ENCODE results near the gene PHF21A. TPM values are rescaled to one million over a fixed set of nuclear protein-coding genes. Genes with fewer than 3 reads are reported as not detected.
A peak's percentile ranks its signal among the peaks of the same experiment; 100 is the strongest.

The PHF21A gene
- total RNA-seq, 2 experiments from 2014 or later: 36.2 to 40.4 TPM

DNA sequence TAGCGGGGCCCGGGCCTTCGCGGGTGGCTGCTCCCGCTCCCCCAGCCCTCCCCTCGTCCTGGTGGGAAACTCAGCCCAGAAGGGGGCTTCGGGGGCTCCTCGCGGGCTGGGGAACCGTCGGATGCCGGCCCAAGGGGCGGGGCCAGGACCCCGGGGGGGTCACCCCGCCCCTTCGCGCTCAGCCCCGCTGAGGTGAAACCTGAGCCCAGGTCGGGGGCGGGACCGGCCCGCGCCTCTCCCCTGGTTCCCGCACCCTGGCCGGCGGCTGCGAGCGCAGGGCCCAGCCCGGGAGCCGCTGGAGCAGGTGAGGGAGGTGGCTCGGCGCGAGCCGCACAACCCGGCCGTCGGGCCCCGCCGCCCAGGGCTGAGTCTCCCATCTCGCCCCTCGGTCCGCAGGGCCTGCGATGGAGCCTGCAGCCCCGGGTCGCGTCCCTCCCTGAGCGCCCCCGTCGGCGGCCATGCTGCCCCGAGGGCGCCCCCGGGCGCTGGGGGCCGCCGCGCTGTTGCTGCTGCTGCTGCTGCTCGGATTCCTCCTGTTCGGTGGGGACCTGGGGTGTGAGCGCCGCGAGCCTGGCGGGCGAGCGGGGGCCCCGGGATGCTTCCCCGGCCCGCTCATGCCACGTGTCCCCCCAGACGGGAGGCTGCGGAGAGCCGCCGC, 198.7 kb downstream of the PHF21A start, which contains the start of gene LARGE2:
Gene LARGE2 (plus strand): TSS at position 232 of the 658 bp plus-strand sequence. CDS start 227 bp downstream, at position 459.
- Mint-ChIP-seq H3K4me3 (peak within 1 kb of the TSS; percentile 60), H3K27ac (no peak within 1 kb of the TSS), H3K9me3 (no peaks in the 10 kb centered on the region), H3K27me3 (peaks cover 5% of the 10 kb centered on the region), H3K4me1 (ENCODE audit: low read depth) (peaks cover 16% of the 10 kb centered on the region), H3K36me3 (ENCODE audit: low read depth) (no peaks in the 10 kb centered on the region)
- TF ChIP-seq, protein P1, sequence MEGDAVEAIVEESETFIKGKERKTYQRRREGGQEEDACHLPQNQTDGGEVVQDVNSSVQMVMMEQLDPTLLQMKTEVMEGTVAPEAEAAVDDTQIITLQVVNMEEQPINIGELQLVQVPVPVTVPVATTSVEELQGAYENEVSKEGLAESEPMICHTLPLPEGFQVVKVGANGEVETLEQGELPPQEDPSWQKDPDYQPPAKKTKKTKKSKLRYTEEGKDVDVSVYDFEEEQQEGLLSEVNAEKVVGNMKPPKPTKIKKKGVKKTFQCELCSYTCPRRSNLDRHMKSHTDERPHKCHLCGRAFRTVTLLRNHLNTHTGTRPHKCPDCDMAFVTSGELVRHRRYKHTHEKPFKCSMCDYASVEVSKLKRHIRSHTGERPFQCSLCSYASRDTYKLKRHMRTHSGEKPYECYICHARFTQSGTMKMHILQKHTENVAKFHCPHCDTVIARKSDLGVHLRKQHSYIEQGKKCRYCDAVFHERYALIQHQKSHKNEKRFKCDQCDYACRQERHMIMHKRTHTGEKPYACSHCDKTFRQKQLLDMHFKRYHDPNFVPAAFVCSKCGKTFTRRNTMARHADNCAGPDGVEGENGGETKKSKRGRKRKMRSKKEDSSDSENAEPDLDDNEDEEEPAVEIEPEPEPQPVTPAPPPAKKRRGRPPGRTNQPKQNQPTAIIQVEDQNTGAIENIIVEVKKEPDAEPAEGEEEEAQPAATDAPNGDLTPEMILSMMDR (IDR thresholded peaks at IDR 0.05): no peak
- no peak for DNase-seq
- POLR2A ChIA-PET: no interaction called here
- CTCF ChIA-PET: interaction anchor here (0.7 to 1.2 kb wide), 3 partner anchors 10 to 392 kb away, joined by 3 read pairs; no protein-coding TSS in a partner anchor
- intact Hi-C loops (cut with micrococcal nuclease): no loop called here
- ATAC-seq: no peak

DNA sequence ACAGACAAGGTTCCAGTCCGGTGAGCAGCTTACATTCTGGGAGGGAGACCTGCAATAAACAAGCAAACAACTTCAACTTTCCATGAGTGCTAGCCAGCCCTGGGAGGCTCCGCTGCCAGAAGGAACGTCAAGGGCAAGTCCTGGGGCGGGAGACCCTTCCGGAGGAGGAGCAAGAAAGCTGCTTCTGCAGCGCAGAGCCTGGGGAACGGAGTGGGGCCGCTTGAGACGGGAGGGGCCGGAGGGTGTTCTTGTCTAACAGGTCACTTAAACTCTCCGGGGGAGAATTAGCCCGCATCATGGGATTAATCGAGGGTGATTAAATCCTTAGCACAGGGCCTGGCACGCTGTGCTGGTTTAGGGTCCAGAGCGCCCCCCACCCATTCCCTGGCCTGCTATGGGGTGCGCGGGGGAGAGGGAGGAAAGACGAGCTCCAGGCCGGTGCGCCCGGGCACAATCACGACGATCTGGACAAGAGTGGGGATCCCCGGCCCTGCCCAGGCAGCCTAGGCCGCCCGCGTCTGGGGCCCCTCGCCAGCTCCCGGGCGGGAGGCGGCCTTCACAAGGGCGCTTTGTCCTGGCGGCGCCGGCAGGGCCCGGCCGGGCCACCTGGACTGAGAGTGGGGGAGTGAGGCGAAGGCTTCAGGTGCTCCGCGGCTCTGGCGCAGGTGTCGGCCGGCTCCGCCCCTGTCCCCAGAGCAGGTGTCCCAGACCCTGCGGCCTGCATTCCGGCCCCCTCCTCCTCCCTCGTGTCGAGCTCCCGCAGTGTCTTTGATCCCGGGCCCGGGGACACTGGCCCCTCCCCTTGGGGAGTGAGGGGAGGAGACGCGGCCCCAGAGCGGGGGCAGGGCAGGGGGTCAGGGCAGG, 199.5 kb downstream of the PHF21A start:
- no peak for DNase-seq
- POLR2A ChIA-PET: interaction anchor here (0.6 kb wide), 1 partner anchor 1355 kb away, joined by 3 read pairs; no protein-coding TSS in a partner anchor
- TF ChIP-seq, protein P1 (IDR thresholded peaks at IDR 0.05): no peak
- Mint-ChIP-seq H3K36me3 (ENCODE audit: low read depth) (no peaks in the 10 kb centered on the region), H3K27me3 (peaks cover 5% of the 10 kb centered on the region), H3K27ac (no peak overlapping the region), H3K4me1 (ENCODE audit: low read depth) (peaks cover 14% of the 10 kb centered on the region), H3K4me3 (peak overlapping the region; percentile 43), H3K9me3 (no peaks in the 10 kb centered on the region)
- CTCF ChIA-PET: interaction anchor here (0.9 to 1.0 kb wide), 2 partner anchors 11 to 79 kb away, joined by 3 read pairs; no protein-coding TSS in a partner anchor
- no peak for ATAC-seq
- intact Hi-C loops (cut with micrococcal nuclease): no loop called here

DNA sequence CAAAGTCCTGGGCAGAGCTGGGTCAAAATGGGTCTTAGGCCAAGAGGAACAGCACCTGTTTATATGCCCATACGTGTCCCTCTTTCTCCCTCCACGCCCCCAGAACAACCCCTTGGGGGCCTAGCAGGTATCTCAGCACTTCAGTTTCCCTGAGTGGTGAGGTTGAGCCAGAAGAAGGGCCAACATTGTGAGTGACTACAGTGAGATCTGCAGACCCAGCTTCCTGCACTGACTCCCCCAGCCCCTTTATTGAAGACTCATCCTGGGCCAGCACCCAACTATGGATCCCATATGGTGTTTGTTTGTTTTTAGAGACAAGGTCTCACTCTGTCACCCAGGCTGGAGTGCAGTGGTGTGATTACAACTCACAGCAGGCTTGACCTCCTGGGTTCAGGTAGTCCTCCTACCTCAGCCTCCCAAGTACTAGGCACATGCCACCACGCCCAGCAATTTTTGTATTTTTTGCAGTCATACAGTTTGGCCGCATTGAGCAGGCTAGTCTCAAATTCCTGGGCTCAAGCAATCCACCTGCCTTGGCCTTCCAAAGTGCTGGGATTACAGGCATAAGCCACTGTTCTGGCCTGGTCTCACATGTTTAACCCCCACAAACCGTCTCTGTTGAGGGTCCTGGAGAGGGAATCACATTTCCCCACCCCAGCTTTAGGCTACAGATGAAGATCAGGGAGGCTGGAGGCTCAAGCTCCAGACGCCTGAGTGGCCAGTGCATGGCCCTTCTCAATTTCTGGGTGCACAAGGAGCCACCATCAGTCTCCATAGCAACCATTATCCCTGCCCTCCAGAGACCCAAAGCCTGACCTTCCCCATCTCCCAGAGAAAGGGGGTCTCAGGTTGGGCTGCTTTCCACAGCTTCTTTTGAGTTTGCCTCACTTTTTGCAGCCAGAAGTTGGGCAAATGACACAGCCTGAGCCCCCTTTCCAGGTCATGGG, 200.4 kb downstream of the PHF21A start:
- intact Hi-C loops (cut with micrococcal nuclease): no loop called here
- H3K4me3 Mint-ChIP-seq: no peak overlapping the region
- CTCF ChIA-PET: interaction anchor here (0.9 kb wide), 1 partner anchor 78 kb away, joined by 3 read pairs; no protein-coding TSS in a partner anchor

DNA sequence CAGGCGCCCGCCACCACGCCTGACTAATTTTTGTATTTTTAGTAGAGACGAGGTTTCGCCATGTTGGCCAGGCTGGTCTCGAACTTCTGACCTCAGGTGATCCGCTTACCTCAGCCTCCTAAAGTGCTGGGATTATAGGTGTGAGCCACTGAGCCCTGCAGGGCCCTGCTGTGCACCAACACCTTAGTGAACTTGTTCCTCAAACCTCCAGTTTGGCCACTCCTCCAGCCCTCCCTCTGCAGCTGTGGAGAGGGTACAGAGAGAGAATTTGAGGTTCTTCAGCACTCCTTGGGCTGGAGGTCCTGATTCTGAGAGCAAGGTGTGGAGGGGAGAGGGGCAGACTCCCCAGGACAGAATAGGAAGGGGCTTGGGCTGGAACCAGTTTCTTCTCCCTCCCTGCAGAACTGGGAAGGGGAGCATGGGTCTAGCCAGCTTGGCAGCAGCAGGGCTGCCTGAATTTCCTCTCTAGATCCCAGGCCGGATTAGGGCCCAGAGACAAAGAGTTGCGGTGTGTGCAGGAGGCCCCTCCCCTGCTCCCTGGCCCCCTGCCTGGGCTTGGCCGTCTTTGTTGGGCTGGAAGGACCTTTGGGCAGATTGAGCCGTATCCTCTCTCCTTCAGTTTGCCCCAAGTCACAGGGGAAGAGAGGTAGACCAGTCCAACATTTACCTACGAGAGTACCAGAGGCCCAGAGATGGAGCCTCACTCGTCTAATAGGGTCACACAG, 201.3 kb downstream of the PHF21A start:
- no peaks in the 10 kb centered on the region for H3K9me3 Mint-ChIP-seq
- DNase-seq: no peak
- H3K36me3 Mint-ChIP-seq (ENCODE audit: low read depth): peaks cover 11% of the 10 kb centered on the region
- no peak for ATAC-seq
- POLR2A ChIA-PET: no interaction called here
- intact Hi-C loops (cut with micrococcal nuclease): loop anchor here (2.0 kb wide), 1 partner anchor 73 kb away; the partner anchor contains the start of gene CRY2
- no peak overlapping the region for H3K27ac Mint-ChIP-seq
- TF ChIP-seq, protein P1 (IDR thresholded peaks at IDR 0.05): no peak
- peaks cover 23% of the 10 kb centered on the region for H3K4me1 Mint-ChIP-seq (ENCODE audit: low read depth)
- peaks cover 5% of the 10 kb centered on the region for H3K27me3 Mint-ChIP-seq
- peak overlapping the region; percentile 37 for H3K4me3 Mint-ChIP-seq
- CTCF ChIA-PET: no interaction called here

More for the DNA sequence above, 200.4 kb downstream of the PHF21A start:
- H3K9me3 Mint-ChIP-seq: no peaks in the 10 kb centered on the region
- DNase-seq (no peak), ATAC-seq (no peak)
- POLR2A ChIA-PET: interaction anchor here (0.6 kb wide), 1 partner anchor 1354 kb away, joined by 3 read pairs; no protein-coding TSS in a partner anchor
- peaks cover 5% of the 10 kb centered on the region for H3K27me3 Mint-ChIP-seq
- TF ChIP-seq, protein P1 (IDR thresholded peaks at IDR 0.05): no peak
- peaks cover 7% of the 10 kb centered on the region for H3K36me3 Mint-ChIP-seq (ENCODE audit: low read depth)
- peaks cover 22% of the 10 kb centered on the region for H3K4me1 Mint-ChIP-seq (ENCODE audit: low read depth)
- no peak overlapping the region for H3K27ac Mint-ChIP-seq

All from activated CD8-positive, alpha-beta T cell treated with anti-CD3 and anti-CD28 coated beads for 36 hours (primary cell).